Subcutaneous adipose tissue (tissue), 4 donors: ENCODE data around the gene ARL3. TPM values are rescaled to one million over a fixed set of nuclear protein-coding genes. Genes with fewer than 3 reads are reported as not detected.

Source experiments
- total RNA-seq, 4 donors: library from RNA; depleted of rRNA; stranded (reverse); fragments of >200 nt; gene quantifications; one replicate each; pipeline ENCODE4 v1.1.0, GENCODE V29; 2016
- TF ChIP-seq, protein P1 (sequence below): fragments of 450-650 bp; IDR thresholded peaks from one replicate; pipeline ENCODE4 v1.5.1; 2016; ENCODE audit warnings: low read depth, mild to moderate bottlenecking, control low read depth, antibody characterized with exemption, moderate library complexity

The ARL3 gene
- total RNA-seq, 4 donors from 2014 or later, result 3.7 to 6.5 (median 5.7) TPM

DNA sequence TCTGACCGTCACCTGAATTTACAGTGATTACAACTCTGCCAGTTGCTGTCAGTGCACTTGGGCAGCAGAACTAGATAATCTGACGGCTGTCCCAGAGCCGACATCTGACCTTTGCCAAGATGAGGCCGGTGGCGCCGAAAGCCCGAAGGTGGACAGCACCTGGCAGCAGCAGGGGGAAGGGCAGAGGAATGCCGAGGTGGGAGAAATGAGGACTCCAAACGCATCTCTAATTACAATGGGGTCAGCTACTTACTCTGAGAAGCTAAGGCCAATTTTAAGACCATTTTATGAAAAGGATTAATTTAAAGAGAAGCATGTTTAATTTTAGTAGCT, 36.2 kb downstream of the ARL3 start:
- TF ChIP-seq, protein P1, sequence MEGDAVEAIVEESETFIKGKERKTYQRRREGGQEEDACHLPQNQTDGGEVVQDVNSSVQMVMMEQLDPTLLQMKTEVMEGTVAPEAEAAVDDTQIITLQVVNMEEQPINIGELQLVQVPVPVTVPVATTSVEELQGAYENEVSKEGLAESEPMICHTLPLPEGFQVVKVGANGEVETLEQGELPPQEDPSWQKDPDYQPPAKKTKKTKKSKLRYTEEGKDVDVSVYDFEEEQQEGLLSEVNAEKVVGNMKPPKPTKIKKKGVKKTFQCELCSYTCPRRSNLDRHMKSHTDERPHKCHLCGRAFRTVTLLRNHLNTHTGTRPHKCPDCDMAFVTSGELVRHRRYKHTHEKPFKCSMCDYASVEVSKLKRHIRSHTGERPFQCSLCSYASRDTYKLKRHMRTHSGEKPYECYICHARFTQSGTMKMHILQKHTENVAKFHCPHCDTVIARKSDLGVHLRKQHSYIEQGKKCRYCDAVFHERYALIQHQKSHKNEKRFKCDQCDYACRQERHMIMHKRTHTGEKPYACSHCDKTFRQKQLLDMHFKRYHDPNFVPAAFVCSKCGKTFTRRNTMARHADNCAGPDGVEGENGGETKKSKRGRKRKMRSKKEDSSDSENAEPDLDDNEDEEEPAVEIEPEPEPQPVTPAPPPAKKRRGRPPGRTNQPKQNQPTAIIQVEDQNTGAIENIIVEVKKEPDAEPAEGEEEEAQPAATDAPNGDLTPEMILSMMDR, result no peak

- TF ChIP-seq, protein P1, result no peak
These were observed 36.7 kb downstream of the ARL3 start for GRCh38 chr10:102677331-102678067.

DNA sequence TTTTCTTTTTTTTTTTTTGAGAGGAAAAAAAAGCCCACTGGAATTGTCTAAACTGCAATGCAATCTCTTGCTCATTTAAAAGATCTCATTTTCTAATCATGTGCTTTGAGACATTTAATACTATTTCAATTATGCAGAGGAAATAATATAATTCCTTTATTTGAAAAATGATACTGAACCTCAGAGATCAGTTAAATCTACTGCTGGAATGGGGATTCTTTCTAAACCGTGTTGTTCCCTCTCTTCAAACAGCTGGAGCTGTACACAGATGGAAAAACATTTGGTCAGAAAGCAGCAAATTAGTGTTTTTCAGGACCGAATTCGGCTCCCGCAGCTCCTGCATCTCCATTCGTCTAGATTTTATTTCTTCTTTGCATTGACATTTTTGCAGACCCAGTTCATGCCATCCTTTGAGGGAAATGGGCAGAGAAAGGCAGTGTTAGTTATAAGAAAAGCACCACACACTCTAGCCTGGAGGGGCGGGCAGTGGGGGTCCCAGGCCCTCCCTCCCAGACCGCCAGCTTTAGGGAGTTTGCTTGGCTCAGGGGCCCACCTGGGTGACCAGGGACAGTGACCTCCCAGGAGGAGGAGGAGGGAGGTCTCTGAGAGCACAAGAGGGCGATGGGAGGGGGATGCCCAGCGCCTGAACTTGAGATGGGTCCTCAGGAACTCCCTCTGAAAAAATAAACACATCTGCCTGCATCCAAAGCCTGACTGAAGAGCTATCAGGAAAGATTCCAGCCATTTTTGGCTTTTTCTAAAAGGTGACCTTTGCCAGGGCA, 37.5 kb downstream of the ARL3 start:
- TF ChIP-seq, protein P1, result no peak

DNA sequence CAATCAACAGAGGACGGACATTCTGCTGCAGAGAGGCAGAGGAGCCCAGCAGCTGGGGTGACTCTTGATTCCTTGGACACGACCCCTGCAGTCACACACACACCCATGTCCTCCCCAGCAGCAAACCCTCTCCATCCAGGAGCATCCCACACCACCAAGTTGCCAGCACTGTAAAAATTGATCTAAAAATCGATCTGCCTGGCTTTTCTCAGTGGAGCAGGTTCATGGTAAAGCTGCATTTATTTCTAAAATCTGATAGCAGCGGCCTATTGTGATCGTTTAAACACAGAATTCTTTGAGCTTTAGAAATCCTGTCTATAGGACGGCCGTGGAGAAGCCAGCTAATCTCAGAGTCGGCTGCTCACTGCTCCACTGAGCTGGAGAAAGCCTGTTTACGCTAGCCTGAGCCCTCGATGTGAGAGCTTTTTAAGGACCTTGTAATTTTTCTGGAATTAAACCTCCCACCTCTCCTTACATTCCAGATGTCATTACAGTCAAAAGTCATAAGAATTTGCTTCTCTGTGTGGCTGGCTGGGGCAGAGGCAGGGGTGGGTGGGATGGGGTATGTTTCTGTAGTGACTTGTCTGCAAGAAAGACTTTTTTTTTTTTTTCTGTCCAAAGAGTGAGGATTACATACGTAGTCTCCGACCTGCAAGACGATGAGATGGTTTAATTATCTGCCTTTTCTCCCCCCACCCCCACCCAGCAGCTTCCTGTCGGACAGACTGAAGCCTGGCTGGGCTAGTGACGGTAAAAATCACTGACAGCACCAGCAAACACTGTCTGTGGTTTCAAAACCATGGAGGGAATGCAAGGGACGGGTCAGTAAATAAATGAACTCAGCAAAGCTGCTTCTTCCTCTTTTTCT, 38.3 kb downstream of the ARL3 start:
- TF ChIP-seq, protein P1, result no peak

GRCh38 chr10:102675011-102675665, 39.1 kb downstream of the ARL3 start:
- TF ChIP-seq, protein P1, result no peak

GRCh38 chr10:102674566-102674965, 39.6 kb downstream of the ARL3 start:
- TF ChIP-seq, protein P1, result no peak
